Stomach smooth muscle (tissue), 2 donors: Measurements from ENCODE around the gene FTL.

Experiments
- H3K27ac ChIP-seq: one replicate; pipeline ENCODE4 v1.7.0; 2013; ENCODE audit warnings: mild to moderate bottlenecking, low read length, inconsistent platforms
- H3K27me3 ChIP-seq, 2 donors: one replicate each; pipeline ENCODE4 v1.7.0; 2013; ENCODE audit warnings: low read length in 2 of 2; ENCODE audit not compliant: insufficient read depth in 2 of 2, control insufficient read depth in 1 of 2
- H3K36me3 ChIP-seq, 2 donors: one replicate each; pipeline ENCODE4 v1.7.0; 2013; ENCODE audit warnings: low read length in 2 of 2; ENCODE audit not compliant: control insufficient read depth in 2 of 2, insufficient read depth in 2 of 2
- H3K4me1 ChIP-seq: one replicate; pipeline ENCODE4 v1.7.0; 2013; ENCODE audit warnings: low read length; ENCODE audit not compliant: control insufficient read depth, insufficient read depth
- H3K4me3 ChIP-seq, 2 donors: one replicate each; pipeline ENCODE4 v1.7.0; 2013; ENCODE audit warnings: low read length in 2 of 2
- H3K9ac ChIP-seq, 2 donors: one replicate each; pipeline ENCODE4 v1.7.0; 2013; ENCODE audit warnings: low read length in 2 of 2, mild to moderate bottlenecking in 1 of 2
- H3K9me3 ChIP-seq, 2 donors: one replicate each; pipeline ENCODE4 v1.7.0; 2013; ENCODE audit warnings: low read length in 2 of 2; ENCODE audit not compliant: control insufficient read depth in 2 of 2
- donor health status: healthy.
- donor health status: Pancreatic carcinoma.

The FTL gene

GRCh38 chr19:48966541-48967345 is 1.6 kb downstream of the FTL start:
- peak overlapping the region; percentile 93 to 94 for H3K9ac ChIP-seq
- H3K9me3 ChIP-seq: no peaks in the 10 kb centered on the region
- H3K27me3 ChIP-seq: no peaks in the 10 kb centered on the region
- peak overlapping the region; percentile 95 to 97 for H3K4me3 ChIP-seq
- peaks cover 42% of the 10 kb centered on the region for H3K4me1 ChIP-seq
- peak overlapping the region; percentile 86 for H3K27ac ChIP-seq
- peaks cover 15 to 27% of the 10 kb centered on the region in 2 donors for H3K36me3 ChIP-seq

GRCh38 chr19:48967346-48968178 is 2.5 kb downstream of the FTL start:
- H3K4me1 ChIP-seq: peaks cover 42% of the 10 kb centered on the region
- no peak overlapping the region for H3K9ac ChIP-seq
- peak overlapping the region; percentile 37 for H3K27ac ChIP-seq
- no peaks in the 10 kb centered on the region for H3K9me3 ChIP-seq
- H3K27me3 ChIP-seq: no peaks in the 10 kb centered on the region
- H3K4me3 ChIP-seq: peak overlapping the region in 1 of 2 donors; percentile 35
- peaks cover 15 to 27% of the 10 kb centered on the region in 2 donors for H3K36me3 ChIP-seq

- peaks cover 41% of the 10 kb centered on the region for H3K4me1 ChIP-seq
Observed at GRCh38 chr19:48968179-48968661, 3.1 kb downstream of the FTL start.

GRCh38 chr19:48968813-48969218 is 3.7 kb downstream of the FTL start:
- Histone ChIP-seq H3K27me3 (no peaks in the 10 kb centered on the region), H3K9ac (no peak overlapping the region), H3K9me3 (no peaks in the 10 kb centered on the region), H3K4me3 (no peak overlapping the region), H3K36me3 (peaks cover 20 to 36% of the 10 kb centered on the region in 2 donors), H3K27ac (peak overlapping the region; percentile 18), H3K4me1 (peaks cover 35% of the 10 kb centered on the region)

More at GRCh38 chr19:48968179-48968661, 3.1 kb downstream of the FTL start:
- no peak overlapping the region for H3K9ac ChIP-seq
- no peak overlapping the region for H3K4me3 ChIP-seq
- peaks cover 17 to 34% of the 10 kb centered on the region in 2 donors for H3K36me3 ChIP-seq
- H3K9me3 ChIP-seq: no peaks in the 10 kb centered on the region
- peak overlapping the region; percentile 18 for H3K27ac ChIP-seq
- H3K27me3 ChIP-seq: no peaks in the 10 kb centered on the region

GRCh38 chr19:48969276-48970138 is 4.4 kb downstream of the FTL start:
- Histone ChIP-seq H3K36me3 (peaks cover 27 to 43% of the 10 kb centered on the region in 2 donors), H3K27ac (no peak overlapping the region), H3K27me3 (no peaks in the 10 kb centered on the region), H3K4me3 (no peak overlapping the region), H3K9ac (no peak overlapping the region), H3K4me1 (peaks cover 28% of the 10 kb centered on the region), H3K9me3 (no peaks in the 10 kb centered on the region)

- Histone ChIP-seq H3K36me3 (peaks cover 28 to 45% of the 10 kb centered on the region in 2 donors), H3K9me3 (no peaks in the 10 kb centered on the region), H3K9ac (no peak overlapping the region), H3K4me3 (no peak overlapping the region), H3K27me3 (no peaks in the 10 kb centered on the region), H3K27ac (no peak overlapping the region), H3K4me1 (peaks cover 25% of the 10 kb centered on the region)
Observed at GRCh38 chr19:48970139-48970766, 5.1 kb downstream of the FTL start.

- peaks cover 28 to 45% of the 10 kb centered on the region in 2 donors for H3K36me3 ChIP-seq
Observed at GRCh38 chr19:48970923-48971395, 5.8 kb downstream of the FTL start.

GRCh38 chr19:48975947-48976847 is 11.1 kb downstream of the FTL start:
- Histone ChIP-seq H3K9ac (no peak overlapping the region), H3K4me3 (no peak overlapping the region), H3K27me3 (no peaks in the 10 kb centered on the region), H3K9me3 (no peaks in the 10 kb centered on the region), H3K36me3 (peaks cover 23 to 29% of the 10 kb centered on the region in 2 donors), H3K4me1 (peaks cover 13% of the 10 kb centered on the region), H3K27ac (no peak overlapping the region)

More at GRCh38 chr19:48970923-48971395, 5.8 kb downstream of the FTL start:
- Histone ChIP-seq H3K27me3 (no peaks in the 10 kb centered on the region), H3K4me1 (peaks cover 24% of the 10 kb centered on the region), H3K9ac (no peak overlapping the region), H3K27ac (no peak overlapping the region), H3K4me3 (peak overlapping the region in 1 of 2 donors; percentile 15), H3K9me3 (no peaks in the 10 kb centered on the region)

- H3K27ac ChIP-seq: no peak overlapping the region
- H3K9me3 ChIP-seq: no peaks in the 10 kb centered on the region
- H3K4me1 ChIP-seq: peaks cover 13% of the 10 kb centered on the region
- H3K4me3 ChIP-seq: no peak overlapping the region
- H3K27me3 ChIP-seq: no peaks in the 10 kb centered on the region
- H3K36me3 ChIP-seq: peaks cover 25 to 33% of the 10 kb centered on the region in 2 donors
- H3K9ac ChIP-seq: no peak overlapping the region
Observed at GRCh38 chr19:48977061-48977460, 12.0 kb downstream of the FTL start.
